SK-N-SH (cell line): ENCODE data around the gene RAF1. TPM values are rescaled to one million over a fixed set of nuclear protein-coding genes. Genes with fewer than 3 reads are reported as not detected.
A peak's percentile ranks its signal among the peaks of the same experiment; 100 is the strongest.

Experiments
- CTCF ChIA-PET: fragments of 300-600, 350-600 bp; formaldehyde crosslinking; extraction: SDS; loops from one replicate; lab custom pipeline; 2021; lab: Yijun Ruan, JAX
- POLR2A ChIA-PET: fragments of 350-600 bp; sonication (Branson Sonifier 250); formaldehyde crosslinking; extraction: SDS; loops from one replicate; lab custom pipeline; 2020; ENCODE audit warnings: antibody characterized with exemption, inconsistent platforms; lab: Yijun Ruan, JAX
- DNase-seq: peaks from one replicate; pipeline ENCODE4 v3.0.0; 2012
- H2AFZ ChIP-seq: fragments of 200-600 bp; sonication (generic); 2 replicates; pipeline ENCODE4 v1.8.1; 2016; ENCODE audit warnings: antibody characterized with exemption, mild to moderate bottlenecking, low read depth
- H3F3A ChIP-seq: fragments of 200-600 bp; sonication (generic); replicated peaks from 2 replicates; pipeline ENCODE3; 2016; ENCODE audit warnings: antibody characterized with exemption, mild to moderate bottlenecking; ENCODE audit not compliant: insufficient read depth
- H3K27ac ChIP-seq, 2 experiments: fragments of 200-500 bp in 1 of 2; fragments of 200-600 bp in 1 of 2; sonication (Bioruptor generic) in 1 of 2; sonication (generic), shearing (Covaris generic) in 1 of 2; 2 replicates each; pipeline versions ENCODE4 v1.5.1 to v1.6.1; 2014 to 2016; ENCODE audit warnings: low read depth in 2 of 2, inconsistent platforms in 1 of 2, low read length in 1 of 2, mild to moderate bottlenecking in 1 of 2, mixed read lengths in 1 of 2
- H3K27me3 ChIP-seq: fragments of 200-600 bp; sonication (generic), shearing (Covaris generic); 2 replicates; pipeline ENCODE4 v1.6.1; 2016; ENCODE audit warnings: mixed run types; ENCODE audit not compliant: insufficient read depth
- H3K36me3 ChIP-seq, 2 experiments: fragments of 200-500 bp in 1 of 2; fragments of 200-600 bp in 1 of 2; sonication (Bioruptor generic) in 1 of 2; sonication (generic) in 1 of 2; replicated peaks in 1 of 2; 2 replicates each; pipeline versions ENCODE3 to v1.5.1; 2014 to 2016; ENCODE audit warnings: low read length in 1 of 2, mild to moderate bottlenecking in 1 of 2; ENCODE audit not compliant: insufficient read depth in 2 of 2, control insufficient read depth in 1 of 2
- H3K4me1 ChIP-seq, 2 experiments: fragments of 200-500 bp in 1 of 2; fragments of 200-600 bp in 1 of 2; sonication (Bioruptor generic) in 1 of 2; sonication (generic), shearing (Covaris generic) in 1 of 2; 2 replicates each; pipeline versions ENCODE4 v1.5.1 to v1.6.1; 2014 to 2016; ENCODE audit warnings: low read depth in 1 of 2, low read length in 1 of 2, mixed run types in 1 of 2; ENCODE audit not compliant: insufficient read depth in 2 of 2, control insufficient read depth in 1 of 2
- H3K4me2 ChIP-seq: fragments of 200-600 bp; sonication (generic), shearing (Covaris generic); 2 replicates; pipeline ENCODE4 v1.6.1; 2017; ENCODE audit warnings: mixed run types
- H3K4me3 ChIP-seq, 2 experiments: fragments of 200-500 bp in 1 of 2; fragments of 200-600 bp in 1 of 2; sonication (Bioruptor generic) in 1 of 2; sonication (generic), shearing (Covaris generic) in 1 of 2; 2 replicates each; pipeline versions ENCODE4 v1.5.1 to v1.8.1; 2014 to 2016; ENCODE audit warnings: low read depth in 2 of 2, inconsistent platforms in 1 of 2, low read length in 1 of 2, mild to moderate bottlenecking in 1 of 2, mixed read lengths in 1 of 2, moderate library complexity in 1 of 2
- H3K79me2 ChIP-seq: fragments of 200-600 bp; sonication (generic); 2 replicates; pipeline ENCODE4 v1.8.1; 2017; ENCODE audit warnings: mild to moderate bottlenecking; ENCODE audit not compliant: insufficient read depth
- H3K9ac ChIP-seq: fragments of 200-600 bp; sonication (generic); 2 replicates; pipeline ENCODE4 v1.6.1; 2017; ENCODE audit warnings: mixed run types
- H3K9me2 ChIP-seq: fragments of 200-600 bp; sonication (generic); 2 replicates; pipeline ENCODE4 v1.6.1; 2017; ENCODE audit warnings: mixed run types
- H3K9me3 ChIP-seq: fragments of 200-600 bp; sonication (generic); 2 replicates; pipeline ENCODE4 v1.6.1; 2017; ENCODE audit warnings: mixed run types, mild to moderate bottlenecking, moderate library complexity
- H4K20me1 ChIP-seq: fragments of 200-600 bp; sonication (generic); 2 replicates; pipeline ENCODE4 v1.6.1; 2017; ENCODE audit warnings: mild to moderate bottlenecking, mixed run types; ENCODE audit not compliant: insufficient read depth
- ELF1 ChIP-seq: IDR thresholded peaks from 2 replicates; pipeline ENCODE4 v1.4.0; 2012
- EP300 ChIP-seq, 2 experiments: IDR thresholded peaks; 2 replicates each; pipeline versions ENCODE4 v1.4.0 to v1.6.1; 2012; ENCODE audit warnings: borderline replicate concordance in 1 of 2, low read depth in 1 of 2, low read length in 1 of 2
- FOSL2 ChIP-seq: IDR thresholded peaks from 2 replicates; pipeline ENCODE4 v1.4.0; 2012; ENCODE audit warnings: low read depth, mild to moderate bottlenecking, moderate library complexity, borderline replicate concordance
- FOXJ3 ChIP-seq: sonication (generic); formaldehyde crosslinking; IDR thresholded peaks from 2 replicates; pipeline ENCODE4 v1.5.1; 2020; ENCODE audit warnings: mild to moderate bottlenecking, missing genetic modification reagents
- FOXM1 ChIP-seq: IDR thresholded peaks from 2 replicates; pipeline ENCODE4 v1.4.0; 2012; ENCODE audit warnings: low read depth, mild to moderate bottlenecking
- JUND ChIP-seq: IDR thresholded peaks from 2 replicates; pipeline ENCODE4 v1.4.0; 2012
- MXI1 ChIP-seq: IDR thresholded peaks from 2 replicates; pipeline ENCODE4 v1.6.1; 2012; ENCODE audit warnings: mild to moderate bottlenecking, low read depth, low read length, improper control_type of control experiment
- NFIC ChIP-seq: IDR thresholded peaks from 2 replicates; pipeline ENCODE4 v1.4.0; 2012; ENCODE audit warnings: borderline replicate concordance
- NRF1 ChIP-seq: IDR thresholded peaks from 2 replicates; pipeline ENCODE4 v1.6.1; 2012; ENCODE audit warnings: low read depth, mild to moderate bottlenecking, low read length
- RAD21 ChIP-seq: IDR thresholded peaks from 2 replicates; pipeline ENCODE4 v1.6.1; 2012; ENCODE audit warnings: mild to moderate bottlenecking, low read length
- RCOR1 ChIP-seq: fragments of 150-350 bp; IDR thresholded peaks from 2 replicates; pipeline ENCODE4 v1.6.1; 2017; ENCODE audit warnings: antibody characterized with exemption, low read length
- RXRA ChIP-seq: IDR thresholded peaks from 2 replicates; pipeline ENCODE4 v1.4.0; 2012; ENCODE audit warnings: low read depth, mild to moderate bottlenecking, borderline replicate concordance
- SMC3 ChIP-seq: IDR thresholded peaks from 2 replicates; pipeline ENCODE4 v1.6.1; 2012; ENCODE audit warnings: low read depth, low read length, improper control_type of control experiment
- TAF1 ChIP-seq: IDR thresholded peaks from 2 replicates; pipeline ENCODE4 v1.6.1; 2012; ENCODE audit warnings: low read depth, mild to moderate bottlenecking, low read length, moderate library complexity, borderline replicate concordance
- TCF12 ChIP-seq: IDR thresholded peaks from 2 replicates; pipeline ENCODE4 v1.4.0; 2012
- TEAD4 ChIP-seq: IDR thresholded peaks from 2 replicates; pipeline ENCODE4 v1.4.0; 2012; ENCODE audit warnings: mild to moderate bottlenecking, borderline replicate concordance; ENCODE audit not compliant: insufficient read depth
- USF1 ChIP-seq: IDR thresholded peaks from 2 replicates; pipeline ENCODE4 v1.4.0; 2012; ENCODE audit warnings: low read depth, borderline replicate concordance
- USF2 ChIP-seq: fragments of 150-350 bp; IDR thresholded peaks from 2 replicates; pipeline ENCODE4 v1.6.1; 2017; ENCODE audit warnings: antibody characterized with exemption, low read length, low read depth, borderline replicate concordance
- YY1 ChIP-seq: IDR thresholded peaks from 2 replicates; pipeline ENCODE4 v1.4.0; 2012; ENCODE audit warnings: low read depth, mild to moderate bottlenecking
- WGBS: methylation state at CpG from one replicate; pipeline ENCODE4 v1.1.6; 2017; ENCODE audit warnings: low lambda C conversion rate; 5-methylcytosine and 5-hydroxymethylcytosine counted together
- polyA plus RNA-seq, 3 experiments: library from polyadenylated mRNA; depleted of rRNA; stranded (reverse); fragments of >200 nt; gene quantifications; 2 replicates each; pipeline ENCODE4 v1.2.3, GENCODE V29; 2012
- TF ChIP-seq, protein P1 (sequence below): IDR thresholded peaks from 2 replicates; pipeline ENCODE4 v1.4.0; 2012; ENCODE audit warnings: low read depth, borderline replicate concordance

Gene RAF1
- polyA plus RNA-seq, 1 of the 3 experiments (the other 2 are of a cell fraction), result 58.7 TPM

GRCh38 chr3:12681089-12681942 lies 17.4 kb upstream of the RAF1 start:
- Histone ChIP-seq H3K9ac (no peak overlapping the region), H3K4me2 (no peak overlapping the region), H3K4me3 (no peak overlapping the region), H3K27me3 (no peaks in the 10 kb centered on the region), H2AFZ (peak overlapping the region; percentile 49), H3F3A (no peaks in the 10 kb centered on the region), H3K9me2 (no peaks in the 10 kb centered on the region), H3K79me2 (no peaks in the 10 kb centered on the region), H4K20me1 (no peaks in the 10 kb centered on the region), H3K36me3 (no peaks in the 10 kb centered on the region), H3K27ac (no peak overlapping the region), H3K4me1 (peaks cover 0 to 3% of the 10 kb centered on the region in 2 experiments; a peak in 1 of 4 replicates), H3K9me3 (no peaks in the 10 kb centered on the region)
- DNase-seq, result no peak
- CTCF ChIA-PET, result interaction anchor here (0.8 to 1.0 kb wide), 3 partner anchors 25 to 39 kb away, joined by 3 to 6 read pairs (median 3); no protein-coding TSS in a partner anchor
- WGBS, result 89% methylated on average over 4 of the region's 4 CpGs
- TF ChIP-seq NFIC (no peak), YY1 (no peak), RAD21 (no peak), FOXM1 (no peak), FOSL2 (no peak), JUND (no peak), USF2 (no peak), RCOR1 (no peak)
- POLR2A ChIA-PET, result no interaction called here

DNA sequence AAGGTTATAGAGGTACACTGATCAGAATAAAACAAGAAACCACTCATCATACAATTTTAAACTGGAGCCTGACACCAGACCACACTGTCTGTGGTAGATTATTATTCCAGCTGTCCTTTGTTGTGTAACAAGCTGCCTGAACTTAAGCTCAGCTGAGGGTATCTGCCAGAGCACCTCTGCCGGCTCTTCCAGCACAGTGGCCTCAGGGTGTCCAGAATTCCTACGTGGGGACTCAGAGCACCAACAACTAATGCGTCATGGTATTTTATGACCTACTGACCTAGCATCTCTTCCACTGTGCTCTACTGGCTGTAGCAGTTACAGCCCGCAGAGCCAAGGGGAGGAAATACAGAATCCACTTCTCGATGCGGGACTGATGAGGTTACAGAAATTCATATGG lies 15.6 kb upstream of the RAF1 start:
- peak; percentile 70 for DNase-seq
- H2AFZ ChIP-seq, result no peak overlapping the region
- no peak overlapping the region for H3K9ac ChIP-seq
- H3K27ac ChIP-seq, result peak overlapping the region in 1 of 2 experiments; percentile 24; a peak in 1 of 4 replicates
- WGBS, result 57% methylated on average over 6 of the region's 6 CpGs
- no peak; the same call in 1 of the 2 replicates for TF ChIP-seq RCOR1
- no peak for TF ChIP-seq TEAD4
- no peak for TF ChIP-seq RAD21
- no peak for TF ChIP-seq MXI1
- no peak for TF ChIP-seq NRF1
- no peak for TF ChIP-seq SMC3
- TF ChIP-seq, protein P1, sequence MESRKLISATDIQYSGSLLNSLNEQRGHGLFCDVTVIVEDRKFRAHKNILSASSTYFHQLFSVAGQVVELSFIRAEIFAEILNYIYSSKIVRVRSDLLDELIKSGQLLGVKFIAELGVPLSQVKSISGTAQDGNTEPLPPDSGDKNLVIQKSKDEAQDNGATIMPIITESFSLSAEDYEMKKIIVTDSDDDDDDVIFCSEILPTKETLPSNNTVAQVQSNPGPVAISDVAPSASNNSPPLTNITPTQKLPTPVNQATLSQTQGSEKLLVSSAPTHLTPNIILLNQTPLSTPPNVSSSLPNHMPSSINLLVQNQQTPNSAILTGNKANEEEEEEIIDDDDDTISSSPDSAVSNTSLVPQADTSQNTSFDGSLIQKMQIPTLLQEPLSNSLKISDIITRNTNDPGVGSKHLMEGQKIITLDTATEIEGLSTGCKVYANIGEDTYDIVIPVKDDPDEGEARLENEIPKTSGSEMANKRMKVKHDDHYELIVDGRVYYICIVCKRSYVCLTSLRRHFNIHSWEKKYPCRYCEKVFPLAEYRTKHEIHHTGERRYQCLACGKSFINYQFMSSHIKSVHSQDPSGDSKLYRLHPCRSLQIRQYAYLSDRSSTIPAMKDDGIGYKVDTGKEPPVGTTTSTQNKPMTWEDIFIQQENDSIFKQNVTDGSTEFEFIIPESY, result no peak
- TF ChIP-seq FOXJ3 (CRISPR knock-in tag), result no peak
- no peak for TF ChIP-seq ELF1
- no peak for TF ChIP-seq RXRA
- no peak for TF ChIP-seq FOSL2
- no peak for TF ChIP-seq NFIC
- no peak for TF ChIP-seq TCF12
- no peak for TF ChIP-seq EP300 (IDR thresholded peaks at IDR 0.05; ENCODE audit: borderline replicate concordance in 1 of 2, low read depth in 1 of 2, low read length in 1 of 2)
- no peak for TF ChIP-seq JUND
- no peak for TF ChIP-seq TAF1
- TF ChIP-seq USF1, result no peak
- H3K9me2 ChIP-seq, result no peaks in the 10 kb centered on the region
- no peaks in the 10 kb centered on the region for H3K27me3 ChIP-seq
- no peak overlapping the region for H3K4me2 ChIP-seq
- H3K36me3 ChIP-seq, result no peaks in the 10 kb centered on the region
- no peaks in the 10 kb centered on the region for H3F3A ChIP-seq
- ChIA-PET CTCF (interaction anchor here (1.0 kb wide), 1 partner anchor 26 kb away, joined by 3 read pairs; no protein-coding TSS in a partner anchor), POLR2A (no interaction called here)
- H4K20me1 ChIP-seq, result no peaks in the 10 kb centered on the region
- H3K79me2 ChIP-seq, result no peaks in the 10 kb centered on the region
- no peak overlapping the region for H3K4me3 ChIP-seq
- H3K9me3 ChIP-seq, result no peaks in the 10 kb centered on the region
- peaks cover 0 to 3% of the 10 kb centered on the region in 2 experiments; a peak in 1 of 4 replicates for H3K4me1 ChIP-seq
